Tibial nerve (tissue), 4 donors: ENCODE measurements around the gene EXOC3L2. TPM values are rescaled to one million over a fixed set of nuclear protein-coding genes. Genes with fewer than 3 reads are reported as not detected.
A peak's percentile ranks its signal among the peaks of the same experiment; 100 is the strongest.

Experiments used
- DNase-seq, 2 donors: peaks; one replicate each; pipeline ENCODE4 v3.0.0-alpha.2; 2019; ENCODE audit warnings: low spot score in 2 of 2
- H3K27ac ChIP-seq, 4 donors: fragments of 200-600 bp; sonication (generic) in 3 of 4; one replicate each; pipeline ENCODE4 v1.5.1; 2017 to 2019; ENCODE audit warnings: mild to moderate bottlenecking in 1 of 4
- H3K27me3 ChIP-seq, 2 donors: fragments of 200-600 bp; sonication (generic) in 1 of 2; one replicate each; pipeline versions ENCODE4 v1.5.1 to v1.6.0; 2017 to 2019
- H3K36me3 ChIP-seq, 3 donors: fragments of 200-600 bp; sonication (generic); one replicate each; pipeline ENCODE4 v1.5.1; 2018 to 2019
- H3K4me1 ChIP-seq, 4 donors: fragments of 200-600 bp; sonication (generic) in 3 of 4; one replicate each; pipeline ENCODE4 v1.5.1; 2017 to 2019
- H3K4me3 ChIP-seq, 4 donors: fragments of 200-600 bp; sonication (generic) in 3 of 4; one replicate each; pipeline ENCODE4 v1.5.1; 2017 to 2019; ENCODE audit warnings: mild to moderate bottlenecking in 1 of 4, moderate library complexity in 1 of 4
- H3K9me3 ChIP-seq, 4 donors: fragments of 200-600 bp; sonication (generic) in 3 of 4; one replicate each; pipeline ENCODE4 v1.5.1; 2017 to 2019
- CTCF ChIP-seq, 5 experiments: fragments of 200-600 bp in 3 of 5; fragments of 450-650 bp in 2 of 5; sonication (generic) in 3 of 5; IDR thresholded peaks; one replicate each; pipeline ENCODE4 v1.5.1; 2016 to 2019; ENCODE audit warnings: antibody characterized with exemption in 5 of 5, mild to moderate bottlenecking in 3 of 5, moderate library complexity in 2 of 5
- EP300 ChIP-seq, 2 donors: sonication (generic); formaldehyde crosslinking; IDR thresholded peaks; one replicate each; pipeline ENCODE4 v1.6.1; 2017; ENCODE audit warnings: antibody characterized with exemption in 2 of 2, mild to moderate bottlenecking in 1 of 2
- POLR2A ChIP-seq, 2 donors: fragments of 450-650 bp; IDR thresholded peaks; one replicate each; pipeline ENCODE4 v1.6.1; 2017; ENCODE audit warnings: antibody characterized with exemption in 2 of 2, mild to moderate bottlenecking in 2 of 2, moderate library complexity in 2 of 2
- WGBS, 2 donors: methylation state at CpG; one replicate each; pipeline ENCODE4 v1.1.5; 2018; 5-methylcytosine and 5-hydroxymethylcytosine counted together
- total RNA-seq, 4 donors: library from RNA; depleted of rRNA; stranded (reverse); fragments of >200 nt; gene quantifications; one replicate each; pipeline ENCODE4 v1.1.0, GENCODE V29; 2016

The EXOC3L2 gene
- total RNA-seq, 4 donors from 2014 or later: 0.63 to 3.7 (median 2.3) TPM

DNA sequence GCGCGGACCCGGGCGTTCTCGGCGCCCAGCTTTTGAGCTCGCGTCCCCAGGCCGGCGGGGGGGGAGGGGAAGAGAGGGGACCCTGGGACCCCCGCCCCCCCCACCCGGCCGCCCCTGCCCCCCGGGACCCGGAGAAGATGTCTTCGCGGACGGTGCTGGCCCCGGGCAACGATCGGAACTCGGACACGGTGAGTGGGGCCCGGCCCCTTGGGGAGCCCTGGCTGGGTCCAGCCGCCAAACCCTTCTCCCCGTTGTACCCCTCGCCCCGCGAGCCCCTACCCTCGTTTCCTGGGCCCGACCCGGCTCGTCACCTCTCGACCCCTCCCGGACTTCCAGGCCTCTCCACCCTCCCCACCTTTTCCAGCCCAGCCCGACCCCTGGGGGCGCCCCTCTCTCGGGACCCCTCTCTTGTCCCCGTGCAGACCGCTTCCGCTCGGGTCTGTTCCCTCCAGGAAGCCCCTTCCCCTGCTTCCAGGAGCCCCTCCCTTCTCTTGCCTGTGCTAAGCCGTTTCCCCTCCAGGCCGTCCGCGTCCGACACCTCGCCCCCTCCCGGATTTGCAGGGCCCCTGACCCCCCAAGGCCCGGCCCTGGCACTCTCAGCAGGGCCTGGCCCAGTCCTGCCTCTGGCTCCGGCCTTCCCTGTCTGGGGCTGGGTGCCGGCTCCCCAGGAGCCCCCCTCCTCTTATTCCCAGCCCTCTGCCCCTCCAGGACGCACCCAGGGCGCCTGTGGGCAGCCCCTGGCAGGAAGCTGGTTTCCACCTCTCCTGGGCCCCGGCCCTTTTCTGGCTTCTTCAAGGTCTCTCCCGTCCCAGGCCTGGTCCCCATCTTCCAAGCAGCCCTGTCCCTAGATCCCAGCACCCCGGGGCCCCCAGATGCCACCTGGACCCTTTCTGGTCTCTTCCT, 6.5 kb upstream of the EXOC3L2 start:
- peaks cover 0 to 62% (median 25%) of the 10 kb centered on the region in 4 donors for H3K4me1 ChIP-seq
- DNase-seq: no peak
- peak overlapping the region; percentile 80 to 99 (median 94) for H3K4me3 ChIP-seq
- no peaks in the 10 kb centered on the region for H3K9me3 ChIP-seq
- H3K36me3 ChIP-seq: peaks cover 0 to 9% (median 0%) of the 10 kb centered on the region in 3 donors
- WGBS, 2 donors: 1 to 2% methylated on average over 41 to 43 of the region's 57 CpGs
- H3K27ac ChIP-seq: peak overlapping the region; percentile 77 to 90 (median 84)
- H3K27me3 ChIP-seq: no peaks in the 10 kb centered on the region
- TF ChIP-seq EP300 (IDR thresholded peaks at IDR 0.05) (no peak), CTCF (IDR thresholded peaks at IDR 0.05) (no peak), POLR2A (IDR thresholded peaks at IDR 0.05) (no peak)

- Histone ChIP-seq H3K9me3 (no peaks in the 10 kb centered on the region), H3K4me1 (peaks cover 0 to 56% (median 25%) of the 10 kb centered on the region in 4 donors), H3K27me3 (no peaks in the 10 kb centered on the region), H3K27ac (peak within 1 kb of the TSS; percentile 77 to 90 (median 84)), H3K4me3 (peak within 1 kb of the TSS; percentile 80 to 99 (median 94)), H3K36me3 (peaks cover 0 to 9% (median 0%) of the 10 kb centered on the region in 3 donors)
- 0 to 2% methylated on average over 27 to 31 of the region's 58 CpGs for WGBS, 2 donors
- TF ChIP-seq EP300 (IDR thresholded peaks at IDR 0.05) (peak in 1 of 2 donors; percentile 10), POLR2A (IDR thresholded peaks at IDR 0.05) (no peak)
- peak in 1 of 2 donors; percentile 29 for DNase-seq
Observed at GRCh38 chr19:45250832-45251451, 5.7 kb upstream of the EXOC3L2 start, which contains the start of gene MARK4. MARK4 (plus strand) TSS chr19:45251271; CDS start chr19:45251589, 318 bp downstream.

DNA sequence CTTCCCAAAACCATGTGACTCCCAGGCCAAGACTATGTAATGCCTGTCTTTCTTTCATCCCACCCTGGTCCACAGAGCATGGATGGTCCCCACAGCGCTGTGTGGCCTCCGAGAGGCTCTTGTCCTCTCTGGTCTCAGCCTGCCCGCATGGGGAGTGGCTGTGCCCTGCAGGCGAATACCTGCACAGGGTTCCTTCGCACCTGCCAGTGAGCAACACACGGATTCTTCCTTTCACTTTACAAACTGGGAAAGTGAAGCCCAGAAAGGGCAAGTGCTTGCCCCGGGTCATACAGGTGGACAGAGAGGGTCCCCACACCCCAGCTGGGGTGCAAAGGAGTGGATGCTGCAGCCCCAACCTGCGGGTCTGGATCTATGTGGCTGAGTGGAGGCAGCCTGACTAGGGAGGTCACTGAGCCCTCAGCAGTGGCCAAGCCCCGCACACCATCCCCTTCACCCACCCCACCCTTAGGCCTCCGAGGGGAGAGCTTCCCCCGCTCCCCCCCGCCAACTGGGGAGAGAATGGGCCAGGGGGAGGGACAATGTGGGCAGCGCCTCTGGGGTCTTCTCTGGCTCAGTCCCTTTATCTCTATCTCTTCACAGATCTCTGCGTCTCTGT, 5.1 kb upstream of the EXOC3L2 start:
- Histone ChIP-seq H3K36me3 (peaks cover 0 to 9% (median 0%) of the 10 kb centered on the region in 3 donors), H3K9me3 (no peaks in the 10 kb centered on the region), H3K27ac (peak overlapping the region; percentile 77 to 90 (median 84)), H3K27me3 (no peaks in the 10 kb centered on the region), H3K4me3 (peak overlapping the region; percentile 58 to 99 (median 70)), H3K4me1 (peaks cover 0 to 53% (median 25%) of the 10 kb centered on the region in 4 donors)
- WGBS, 2 donors: 27 to 35% methylated on average over 13 to 14 of the region's 14 CpGs
- TF ChIP-seq EP300 (IDR thresholded peaks at IDR 0.05) (no peak), CTCF (IDR thresholded peaks at IDR 0.05) (no peak), POLR2A (IDR thresholded peaks at IDR 0.05) (no peak)
- no peak for DNase-seq

GRCh38 chr19:45249261-45250033, 4.2 kb upstream of the EXOC3L2 start:
- Histone ChIP-seq H3K9me3 (no peaks in the 10 kb centered on the region), H3K27me3 (no peaks in the 10 kb centered on the region), H3K4me3 (no peak overlapping the region), H3K36me3 (peaks cover 0 to 6% (median 0%) of the 10 kb centered on the region in 3 donors), H3K27ac (no peak overlapping the region), H3K4me1 (peaks cover 0 to 50% (median 25%) of the 10 kb centered on the region in 4 donors)
- DNase-seq: no peak
- no peak for TF ChIP-seq CTCF (IDR thresholded peaks at IDR 0.05)
- TF ChIP-seq EP300 (IDR thresholded peaks at IDR 0.05): no peak
- 63 to 65% methylated on average over 11 of the region's 11 CpGs for WGBS, 2 donors

GRCh38 chr19:45247136-45247535, 1.9 kb upstream of the EXOC3L2 start:
- 92 to 93% methylated on average over 8 of the region's 8 CpGs for WGBS, 2 donors
- Histone ChIP-seq H3K9me3 (no peaks in the 10 kb centered on the region), H3K36me3 (no peaks in the 10 kb centered on the region), H3K4me3 (no peak overlapping the region), H3K27ac (no peak overlapping the region), H3K4me1 (peaks cover 0 to 27% (median 11%) of the 10 kb centered on the region in 4 donors), H3K27me3 (no peaks in the 10 kb centered on the region)
- no peak for DNase-seq
- TF ChIP-seq EP300 (IDR thresholded peaks at IDR 0.05) (no peak), POLR2A (IDR thresholded peaks at IDR 0.05) (no peak), CTCF (IDR thresholded peaks at IDR 0.05) (no peak)
